HG02571 (cell line): ENCODE data around the gene EEFSEC.

Experiments used
- ATAC-seq: cut with Tn5 transposase; IDR thresholded peaks from one replicate; pipeline ENCODE4 v1.9.1; 2021; ENCODE audit warnings: mild to moderate bottlenecking, moderate library complexity; ENCODE audit not compliant: unreplicated experiment

EEFSEC gene

GRCh38 chr3:128153156-128154041 lies at the start of gene EEFSEC:
TSS of gene EEFSEC (plus strand) at chr3:128153481. CDS start at chr3:128153508, 27 bp downstream.
- peak; percentile 82 for ATAC-seq

GRCh38 chr3:128107834-128108233 lies 45.4 kb upstream of the EEFSEC start:
- ATAC-seq: no peak

- no peak for ATAC-seq
Measured at GRCh38 chr3:128111147-128111546, 42.1 kb upstream of the EEFSEC start.

GRCh38 chr3:128112357-128112968 lies 40.8 kb upstream of the EEFSEC start:
- ATAC-seq: no peak

DNA sequence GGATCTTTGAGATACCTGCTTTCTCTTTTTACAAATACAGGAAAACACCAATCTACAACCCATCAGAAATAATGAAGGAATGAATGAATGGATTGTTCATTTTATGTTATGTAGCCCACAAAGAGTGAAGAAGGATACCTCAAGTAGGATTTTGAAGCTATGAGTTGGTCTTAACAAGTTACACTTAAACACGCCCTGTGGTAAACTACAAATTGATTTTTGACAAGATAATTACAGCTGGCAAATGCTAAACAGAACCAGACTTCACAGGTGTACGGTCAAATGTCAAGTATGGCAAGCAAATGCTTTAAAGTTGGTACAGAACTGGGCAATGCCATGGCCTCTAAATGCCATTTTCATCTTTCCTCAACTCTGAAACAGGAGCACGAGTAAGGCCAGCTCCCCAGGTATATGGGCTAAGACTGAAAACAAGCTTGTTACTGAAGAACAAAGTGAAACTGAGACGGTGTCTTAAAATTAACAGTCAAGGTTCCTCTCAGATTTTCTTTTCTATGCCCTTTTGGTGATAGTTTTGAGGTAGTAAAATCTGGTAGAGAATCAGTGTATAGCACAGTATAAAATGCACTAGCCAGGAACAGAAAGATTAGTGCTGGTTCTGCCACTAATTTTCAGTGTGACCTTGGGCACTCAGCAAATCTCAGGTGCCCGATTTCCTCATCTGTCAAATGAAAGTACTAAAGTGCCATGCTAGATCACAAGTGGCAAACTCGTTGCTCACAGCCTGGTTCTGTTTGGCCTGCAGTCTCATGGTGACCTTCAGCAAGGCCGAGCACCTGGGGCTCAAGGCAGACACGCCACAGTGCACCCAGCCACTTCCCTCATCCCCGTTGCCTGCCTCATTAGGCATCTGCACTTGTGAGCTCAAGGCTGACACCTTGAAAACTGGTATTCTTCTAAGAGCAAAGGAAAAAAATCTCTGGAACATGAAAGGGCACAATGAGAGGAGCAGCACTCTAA lies 39.2 kb upstream of the EEFSEC start:
- ATAC-seq: peak; percentile 58

DNA sequence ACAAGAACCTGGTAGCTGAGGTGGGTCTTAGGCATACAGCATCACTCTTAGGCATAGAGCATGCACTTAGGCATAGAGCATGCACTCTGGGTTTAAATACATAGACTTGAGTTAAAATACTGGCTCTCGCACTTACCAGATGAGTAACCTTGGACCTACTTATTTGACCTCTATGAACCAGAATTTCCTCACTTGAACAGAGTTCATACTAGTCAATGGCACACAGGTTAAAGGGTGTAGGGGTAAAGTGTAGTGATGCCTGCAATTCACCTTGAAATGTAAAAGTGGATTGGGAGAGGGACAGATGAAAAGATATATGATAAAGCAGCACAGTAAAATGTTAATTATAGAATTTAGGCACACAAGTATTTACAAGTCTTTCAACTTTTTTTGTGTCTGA lies 31.3 kb upstream of the EEFSEC start:
- no peak for ATAC-seq

- no peak for ATAC-seq
Measured at GRCh38 chr3:128123156-128123537, 30.1 kb upstream of the EEFSEC start.

DNA sequence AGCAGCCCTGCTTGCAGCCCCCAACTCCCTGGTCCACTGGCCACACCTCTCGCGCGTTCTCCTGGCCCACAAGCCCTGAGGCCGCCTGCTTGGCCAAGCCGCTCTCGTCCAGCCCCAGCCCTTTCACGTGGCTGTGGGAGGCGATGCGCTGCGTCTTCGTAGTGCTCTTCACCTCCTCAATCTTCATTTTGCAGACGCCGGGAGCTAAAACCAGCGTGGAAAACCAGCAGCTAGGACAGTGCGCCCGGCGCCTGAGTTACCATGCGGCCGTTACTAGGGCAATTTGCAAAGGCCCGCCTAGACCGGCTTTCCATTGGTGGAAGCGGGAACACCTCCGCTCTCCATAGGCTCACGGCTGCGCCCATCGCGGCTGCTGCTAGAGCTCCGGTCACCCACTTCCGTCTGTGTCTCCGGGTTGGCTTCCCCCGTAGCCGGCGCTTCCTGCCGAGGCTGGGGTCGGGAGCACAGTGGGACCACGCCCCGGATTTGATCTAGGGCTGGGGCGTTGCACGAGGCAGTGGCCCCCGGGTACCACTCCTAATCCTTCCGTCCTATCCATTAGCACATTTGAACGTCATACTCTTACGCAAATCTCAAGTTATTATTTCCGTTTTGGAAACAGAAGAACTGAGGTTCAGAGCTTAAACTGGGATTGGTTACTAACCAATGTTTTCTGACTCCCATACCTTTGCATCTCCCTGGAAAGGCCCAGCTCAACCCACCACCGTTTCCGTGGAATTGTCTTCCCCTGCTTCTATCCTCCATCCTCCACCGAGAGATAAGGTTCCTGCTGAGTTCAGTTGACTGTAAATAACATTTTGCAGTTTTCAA lies 29.5 kb upstream of the EEFSEC start, which contains the start of gene RUVBL1:
TSS of gene RUVBL1 (minus strand) at position 275 of the 831 bp plus-strand sequence. CDS start at position 187, 88 bp downstream.
- ATAC-seq: peak; percentile 99

GRCh38 chr3:128127236-128127635 lies 26.0 kb upstream of the EEFSEC start:
- ATAC-seq: no peak

DNA sequence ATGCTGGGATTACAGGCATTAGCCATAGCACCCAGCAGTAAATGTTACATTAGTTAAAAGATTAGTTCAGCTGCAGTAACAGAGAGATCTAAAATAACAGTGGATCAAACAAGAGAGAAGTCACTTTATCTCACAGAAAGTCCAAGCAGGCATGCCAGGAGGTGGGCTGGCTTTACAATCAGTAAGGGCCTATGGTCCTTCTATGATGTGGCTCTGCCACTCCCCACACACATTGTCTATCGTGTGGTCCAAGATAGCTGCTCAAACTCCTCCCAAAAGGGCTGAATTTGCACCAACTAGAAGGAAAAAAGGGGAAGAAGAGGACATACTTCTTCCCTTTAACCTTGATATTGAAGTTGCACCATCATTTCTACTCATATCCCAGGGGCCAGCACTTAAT lies 25.0 kb upstream of the EEFSEC start:
- no peak for ATAC-seq

DNA sequence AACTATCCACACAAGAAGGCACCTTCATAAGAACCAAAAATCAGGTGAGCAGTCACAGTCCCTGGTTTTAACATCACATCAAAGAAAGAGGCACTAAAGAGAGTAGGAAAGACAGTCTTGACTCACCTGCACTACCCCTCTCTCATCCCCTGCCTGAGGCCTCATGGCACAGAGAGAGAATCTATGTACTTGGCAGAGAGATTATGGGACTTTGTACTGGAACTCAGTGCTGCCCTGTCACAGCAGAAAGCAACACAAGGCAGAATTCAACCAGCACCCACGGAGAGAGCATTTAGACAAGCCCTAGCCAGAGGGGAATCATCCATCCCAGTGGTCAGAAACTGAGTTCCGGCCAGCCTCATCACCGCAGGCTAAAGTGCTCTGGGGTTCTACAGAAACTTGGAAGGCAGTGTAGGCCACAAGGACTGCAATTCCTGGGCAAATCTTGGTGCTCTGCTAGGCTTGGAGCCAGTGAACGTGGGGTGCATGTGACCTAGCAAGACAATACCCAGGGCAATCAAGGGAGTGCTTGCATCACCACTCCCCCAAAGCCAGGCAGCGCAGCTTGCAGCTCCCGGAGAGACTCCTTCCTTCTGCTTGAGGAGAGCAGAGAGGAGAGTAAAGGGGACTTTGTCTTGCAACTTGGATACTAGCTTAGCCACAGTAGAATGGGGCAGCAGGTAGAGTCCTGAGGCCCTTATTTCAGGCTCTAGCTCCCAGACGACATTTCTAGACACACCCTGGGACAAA lies 21.2 kb upstream of the EEFSEC start:
- ATAC-seq: no peak

GRCh38 chr3:128133273-128133883 lies 19.9 kb upstream of the EEFSEC start:
- no peak for ATAC-seq

DNA sequence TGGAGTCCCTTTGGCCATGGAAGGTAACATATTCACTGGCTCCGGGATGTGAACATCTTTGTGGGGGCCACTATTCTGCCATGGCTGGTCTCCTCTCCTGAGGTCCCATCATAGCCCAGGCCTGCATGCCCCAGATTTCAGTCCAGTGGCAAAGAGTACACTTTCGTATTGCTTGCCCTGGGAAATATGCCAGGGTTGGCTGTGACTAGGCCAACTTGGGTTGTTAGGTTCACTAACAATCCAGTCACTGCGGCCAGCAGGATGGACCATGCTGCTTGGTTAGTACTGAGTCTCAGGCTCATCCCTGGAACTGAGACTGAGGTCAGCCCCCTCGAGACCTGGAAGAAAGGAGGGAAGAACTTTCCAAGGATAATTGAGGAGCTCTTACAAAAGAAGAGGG lies 9.8 kb upstream of the EEFSEC start:
- no peak for ATAC-seq

- ATAC-seq: no peak
Measured at GRCh38 chr3:128144512-128145187, 8.6 kb upstream of the EEFSEC start.

DNA sequence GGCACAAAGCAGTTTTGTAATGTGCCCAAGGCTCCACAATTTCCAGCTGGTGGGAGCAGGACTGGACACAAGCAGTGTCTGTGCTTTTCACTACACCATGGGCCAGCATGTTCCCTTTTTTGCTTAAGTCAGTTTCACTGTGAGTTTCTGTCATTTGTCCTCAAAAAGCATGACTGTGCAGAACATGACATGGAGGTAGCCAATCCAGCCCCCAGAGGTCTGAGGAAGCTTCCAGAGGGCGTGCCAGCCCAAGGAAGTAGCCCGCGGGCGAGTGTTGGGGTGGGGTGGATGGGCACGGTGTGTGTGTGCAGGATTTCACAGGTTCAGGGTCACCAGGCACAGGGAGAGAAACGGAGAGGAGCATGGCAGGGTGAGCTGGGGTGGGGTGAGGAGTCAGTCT lies 8.0 kb upstream of the EEFSEC start:
- no peak for ATAC-seq

DNA sequence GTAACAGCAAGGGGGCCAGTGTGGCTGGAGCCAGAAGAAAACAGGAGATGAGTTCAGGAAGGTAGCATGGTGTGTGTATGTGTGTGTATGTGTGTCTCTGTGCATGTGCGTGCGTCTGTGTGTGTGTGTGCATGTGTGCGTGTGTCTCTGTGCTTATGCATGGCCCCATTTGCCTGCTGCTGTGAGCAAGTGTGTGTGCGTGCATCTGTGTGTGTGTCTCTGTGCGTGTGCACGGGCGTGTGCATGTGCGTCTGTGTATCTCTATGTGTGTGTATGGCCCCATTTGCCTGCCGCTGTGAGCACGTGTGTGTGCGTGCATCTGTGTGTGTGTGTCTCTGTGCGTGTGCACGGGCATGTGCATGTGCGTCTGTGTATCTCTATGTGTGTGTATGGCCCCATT lies 7.1 kb upstream of the EEFSEC start:
- no peak for ATAC-seq

GRCh38 chr3:128149650-128150049 lies 3.6 kb upstream of the EEFSEC start:
- no peak for ATAC-seq

- no peak for ATAC-seq
Measured at GRCh38 chr3:128151758-128152274, 1.5 kb upstream of the EEFSEC start.
